ENCODE measurements around the gene TDRD6. TPM values are rescaled to one million over a fixed set of nuclear protein-coding genes. Genes with fewer than 3 reads are reported as not detected.

TDRD6 gene
- total and polyA plus RNA-seq, 2 donors, result 0.13 to 1.9 TPM

DNA sequence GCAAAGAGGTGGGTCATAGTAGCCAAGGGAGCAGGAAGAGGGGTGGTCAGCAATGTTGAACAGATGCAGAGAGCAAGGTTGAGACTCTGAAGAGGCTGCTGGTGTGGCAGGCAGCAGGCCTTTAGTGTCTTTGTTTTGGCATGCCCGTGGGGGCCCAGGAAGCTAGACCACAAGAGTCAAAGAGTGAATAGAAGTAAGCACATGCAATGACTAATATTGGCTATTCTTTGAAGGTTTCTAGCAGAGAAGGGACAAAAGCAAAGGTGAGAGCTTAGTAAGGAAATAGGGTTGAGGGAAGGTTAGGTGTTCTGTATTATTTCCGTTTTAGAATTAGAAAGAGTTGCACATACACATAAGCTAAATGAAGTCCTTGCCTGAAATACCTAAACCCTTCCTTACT is 18.8 kb downstream of the TDRD6 start:
- no peaks in the 10 kb centered on the region for H3K36me3 ChIP-seq (ENCODE audit: insufficient read depth)
- H3K4me3 ChIP-seq (ENCODE audit: low read depth, low read length), result no peak overlapping the region
- no peak for DNase-seq (ENCODE audit: extremely low spot score)
- WGBS, result 85% methylated on average over 2 of the region's 2 CpGs
- H3K4me1 ChIP-seq (ENCODE audit: insufficient read depth), result no peaks in the 10 kb centered on the region
- H3K27ac ChIP-seq (ENCODE audit: low read depth), result no peak overlapping the region

DNA sequence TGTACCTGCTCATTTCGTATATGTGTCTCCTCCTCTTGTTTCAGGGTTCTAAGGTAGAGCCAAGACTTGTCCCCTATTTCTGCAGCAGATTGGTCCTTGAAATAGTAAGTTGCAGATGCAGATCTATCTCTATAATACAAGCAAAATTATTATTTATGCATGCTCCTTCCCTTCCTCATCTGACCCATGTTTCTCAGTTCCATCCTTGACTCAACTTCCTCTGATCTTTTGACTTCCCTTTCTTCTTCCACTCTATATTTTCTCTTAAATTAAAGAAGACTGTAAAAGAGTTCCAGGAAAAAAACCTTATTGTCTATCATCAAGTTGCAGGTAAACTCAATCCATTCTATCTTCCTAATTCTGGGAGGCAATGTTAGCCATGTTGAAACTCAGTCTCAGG is 23.8 kb downstream of the TDRD6 start:
- WGBS, result 89% methylated on average over 1 of the region's 1 CpG
- Histone ChIP-seq H3K4me1 (ENCODE audit: insufficient read depth) (no peaks in the 10 kb centered on the region), H3K27ac (ENCODE audit: low read depth) (no peak overlapping the region), H3K4me3 (ENCODE audit: low read depth, low read length) (no peak overlapping the region), H3K36me3 (ENCODE audit: insufficient read depth) (no peaks in the 10 kb centered on the region)
- DNase-seq (ENCODE audit: extremely low spot score), result no peak

DNA sequence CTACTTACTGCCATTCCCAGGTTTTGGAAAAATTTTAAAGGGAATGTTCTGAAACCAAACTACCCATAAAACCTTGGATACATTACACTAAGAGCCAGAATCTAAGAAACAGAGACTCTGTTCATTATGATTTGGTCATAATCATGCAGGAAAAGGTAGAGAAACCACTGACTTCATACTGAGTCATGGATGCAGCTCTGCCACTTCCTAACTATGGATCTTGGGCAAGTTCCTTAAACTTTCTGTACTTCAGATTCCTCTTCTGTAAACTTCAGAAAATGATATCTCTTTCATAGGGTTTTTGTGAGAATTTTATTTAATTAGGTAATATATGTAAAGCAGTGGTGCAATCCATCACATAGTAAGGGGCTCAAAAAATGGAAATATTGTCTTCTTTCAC is 27.5 kb downstream of the TDRD6 start:
- H3K27ac ChIP-seq (ENCODE audit: low read depth), result no peak overlapping the region
- H3K36me3 ChIP-seq (ENCODE audit: insufficient read depth), result no peaks in the 10 kb centered on the region
- no peak overlapping the region for H3K4me3 ChIP-seq (ENCODE audit: low read depth, low read length)
- H3K4me1 ChIP-seq (ENCODE audit: insufficient read depth), result no peaks in the 10 kb centered on the region
- DNase-seq (ENCODE audit: extremely low spot score), result no peak

DNA sequence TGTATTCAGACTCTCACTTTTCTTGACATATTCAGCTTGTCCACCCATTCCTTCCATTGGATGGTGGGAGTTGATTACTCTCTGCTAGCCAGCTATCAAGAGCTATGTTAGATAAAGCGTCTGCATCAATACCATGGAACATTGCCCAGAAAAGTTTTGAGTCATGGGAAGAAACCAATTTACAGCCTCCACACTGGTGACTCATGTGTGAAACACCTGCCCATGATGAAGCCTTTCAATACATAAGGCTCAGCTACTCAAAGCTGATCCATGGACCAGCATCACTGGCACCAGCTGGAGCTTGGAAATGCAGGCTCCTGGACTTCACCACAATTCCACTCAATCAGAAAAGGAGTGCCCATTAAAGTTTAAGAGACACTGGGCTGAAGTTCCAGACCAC is 31.4 kb downstream of the TDRD6 start:
- Histone ChIP-seq H3K4me3 (ENCODE audit: low read depth, low read length) (no peak overlapping the region), H3K36me3 (ENCODE audit: insufficient read depth) (no peaks in the 10 kb centered on the region), H3K4me1 (ENCODE audit: insufficient read depth) (no peaks in the 10 kb centered on the region), H3K27ac (ENCODE audit: low read depth) (no peak overlapping the region)
- no peak for DNase-seq (ENCODE audit: extremely low spot score)
- WGBS, result 65% methylated on average over 1 of the region's 1 CpG

DNA sequence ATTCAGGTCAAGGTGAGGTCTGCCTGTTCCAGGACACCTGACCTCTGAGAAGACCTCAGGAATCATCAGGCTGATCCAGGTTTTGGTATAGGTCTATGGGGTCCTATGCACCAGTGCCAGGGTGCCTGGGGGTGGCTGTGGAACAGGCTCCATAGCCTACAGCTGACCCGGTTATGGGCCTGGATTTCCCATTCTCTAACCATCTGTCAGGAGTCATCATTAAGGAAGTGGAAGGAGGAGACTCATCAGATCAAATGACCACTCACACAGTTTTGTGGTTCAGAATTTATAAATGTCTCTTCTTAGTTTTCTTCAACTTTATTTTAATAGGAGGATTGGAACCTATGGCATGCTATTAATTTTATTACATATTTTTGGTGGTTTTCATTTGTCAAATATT is 32.7 kb downstream of the TDRD6 start:
- H3K4me1 ChIP-seq (ENCODE audit: insufficient read depth), result no peaks in the 10 kb centered on the region
- H3K27ac ChIP-seq (ENCODE audit: low read depth), result no peak overlapping the region
- no peak for DNase-seq (ENCODE audit: extremely low spot score)
- no peaks in the 10 kb centered on the region for H3K36me3 ChIP-seq (ENCODE audit: insufficient read depth)
- H3K4me3 ChIP-seq (ENCODE audit: low read depth, low read length), result no peak overlapping the region
- WGBS, result 81% methylated on average over 1 of the region's 1 CpG

DNA sequence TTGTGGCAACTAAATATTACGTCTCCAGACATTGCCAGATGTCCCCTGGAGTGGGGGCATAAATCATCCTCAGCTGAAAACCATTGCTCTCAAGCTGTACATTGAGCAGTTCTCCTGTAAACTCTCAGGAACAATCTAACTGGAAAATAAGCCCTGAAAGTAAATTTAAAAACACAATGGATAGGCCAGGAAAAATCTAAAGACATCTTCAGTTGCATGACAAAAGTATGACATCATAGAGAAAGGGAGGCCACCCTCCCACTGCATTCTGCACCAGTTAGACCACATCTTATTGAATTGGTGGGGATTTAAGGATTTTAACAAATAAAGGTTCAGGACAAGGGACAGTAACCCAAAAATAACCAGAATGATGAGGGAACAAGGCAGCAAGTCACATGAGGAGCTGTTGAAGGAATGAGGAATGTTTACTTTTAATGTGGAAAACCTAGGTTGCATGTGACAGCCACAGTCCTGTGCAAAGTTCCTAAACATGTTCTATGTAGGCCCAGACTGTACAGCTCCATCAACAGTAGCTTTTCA is 42.2 kb downstream of the TDRD6 start:
- 83% methylated on average over 1 of the region's 1 CpG for WGBS
- Histone ChIP-seq H3K4me1 (ENCODE audit: insufficient read depth) (no peaks in the 10 kb centered on the region), H3K27ac (ENCODE audit: low read depth) (no peak overlapping the region)

DNA sequence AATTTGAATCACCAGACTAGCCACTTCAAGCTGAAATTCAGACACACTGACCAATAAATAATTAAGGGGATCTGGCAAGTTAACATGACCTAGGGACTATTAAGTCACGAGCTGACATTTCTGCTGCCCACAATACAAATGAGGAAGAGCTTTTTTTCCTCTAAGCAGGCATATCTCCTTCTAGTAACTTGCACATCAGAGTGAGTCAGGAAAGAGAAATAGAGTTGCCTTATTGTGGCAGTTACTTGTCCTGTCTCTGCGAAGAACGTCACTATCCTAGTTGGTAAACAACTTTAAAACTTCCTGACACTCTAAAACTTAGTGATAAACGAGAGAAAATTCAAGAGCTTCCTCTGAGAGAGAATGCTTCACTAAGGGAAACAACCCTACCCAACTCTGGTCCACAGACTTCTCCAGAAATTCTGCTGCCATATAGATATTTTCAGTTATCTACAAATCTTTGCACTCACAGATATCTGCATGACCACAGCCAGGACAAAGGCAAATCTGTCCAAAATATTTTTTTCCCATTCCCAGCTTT is 43.3 kb downstream of the TDRD6 start:
- no peak for DNase-seq (ENCODE audit: extremely low spot score)
- H3K4me1 ChIP-seq (ENCODE audit: insufficient read depth), result no peaks in the 10 kb centered on the region

More for the DNA sequence above, 42.2 kb downstream of the TDRD6 start:
- no peak for DNase-seq (ENCODE audit: extremely low spot score)
- H3K4me3 ChIP-seq (ENCODE audit: low read depth, low read length), result no peak overlapping the region
- H3K36me3 ChIP-seq (ENCODE audit: insufficient read depth), result no peaks in the 10 kb centered on the region

DNA sequence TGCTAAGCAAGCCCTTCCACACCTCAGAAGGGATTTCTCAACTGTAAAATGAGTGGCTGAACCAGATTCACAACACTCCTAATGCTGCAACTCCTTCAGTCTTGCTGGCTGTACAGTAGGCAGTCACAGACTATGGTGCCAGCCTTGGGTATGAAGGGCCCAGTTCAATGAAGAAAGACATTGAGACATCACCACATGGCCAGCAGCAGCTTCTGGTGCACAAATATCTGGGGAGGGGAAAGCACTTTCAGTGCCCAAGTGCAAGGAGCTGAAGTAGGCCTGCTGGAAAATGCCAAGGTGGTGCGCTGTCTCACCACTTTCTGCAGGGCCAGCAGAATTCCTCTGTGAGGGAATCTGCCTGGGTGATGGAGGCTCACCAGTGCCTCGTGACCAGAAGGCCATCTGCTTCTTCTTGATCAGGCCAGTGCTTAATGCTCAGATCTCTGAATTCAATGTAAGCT is 45.7 kb downstream of the TDRD6 start:
- no peak overlapping the region for H3K4me3 ChIP-seq (ENCODE audit: low read depth, low read length)
- WGBS, result 91% methylated on average over 2 of the region's 2 CpGs
- no peak overlapping the region for H3K27ac ChIP-seq (ENCODE audit: low read depth)

More for the DNA sequence above, 43.3 kb downstream of the TDRD6 start:
- WGBS, result 50% methylated on average over 4 of the region's 4 CpGs
- H3K4me3 ChIP-seq (ENCODE audit: low read depth, low read length), result no peak overlapping the region
- no peaks in the 10 kb centered on the region for H3K36me3 ChIP-seq (ENCODE audit: insufficient read depth)
- H3K27ac ChIP-seq (ENCODE audit: low read depth), result no peak overlapping the region

DNA sequence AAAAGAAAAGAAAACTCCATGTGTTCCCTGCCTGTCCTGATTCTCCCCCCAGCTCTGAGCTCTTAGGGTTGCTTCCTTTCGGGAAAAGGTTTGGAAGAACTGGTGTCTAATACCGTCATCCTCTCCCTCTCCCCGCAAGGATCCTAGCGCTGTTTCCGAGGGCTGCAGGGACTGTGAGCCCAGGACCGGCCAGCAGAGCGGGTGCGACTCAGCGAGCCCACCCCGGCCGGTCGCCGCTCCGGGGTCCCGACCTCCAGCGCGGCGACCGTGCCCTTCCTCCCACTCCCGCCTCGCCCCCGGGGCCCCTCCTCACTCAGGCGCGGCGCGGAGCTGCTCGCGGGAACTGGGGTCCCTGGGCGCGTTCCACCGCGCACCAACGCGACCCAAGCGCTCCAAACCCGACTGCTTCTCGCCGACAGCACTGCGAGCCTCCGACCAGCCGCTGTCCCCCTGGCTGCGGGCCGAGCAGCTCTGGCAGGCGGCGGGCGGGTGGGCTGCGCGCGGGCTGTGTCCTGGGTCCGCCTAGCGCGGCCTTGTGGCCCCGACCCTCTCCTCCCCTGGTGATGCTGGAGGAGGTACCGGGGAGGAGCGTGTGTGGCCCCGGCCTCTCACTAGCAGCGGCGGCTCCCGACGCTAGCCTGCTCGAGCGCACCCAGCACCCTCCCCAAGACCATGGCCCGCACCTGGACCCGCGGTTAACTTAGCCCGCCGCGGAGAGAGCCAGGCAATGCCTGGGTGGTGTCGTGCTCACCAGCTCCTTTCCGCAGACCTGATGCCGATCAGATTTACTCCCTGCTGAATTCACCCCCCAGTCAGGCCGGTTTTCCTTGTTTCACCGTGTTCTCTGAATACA is 47.4 kb downstream of the TDRD6 start, which contains the start of gene PLA2G7:
Gene PLA2G7, minus strand, starts transcription at position 509 of the 853 bp plus-strand sequence. CDS start 12,484 bp downstream, outside the sequence.
- no peak for DNase-seq (ENCODE audit: extremely low spot score)
- H3K27ac ChIP-seq (ENCODE audit: low read depth), result no peak within 1 kb of the TSS
- peak within 1 kb of the TSS; percentile 52 for H3K4me3 ChIP-seq (ENCODE audit: low read depth, low read length)
- WGBS, result under 1% methylated on average over 73 of the region's 73 CpGs
- no peaks in the 10 kb centered on the region for H3K36me3 ChIP-seq (ENCODE audit: insufficient read depth)
- no peaks in the 10 kb centered on the region for H3K4me1 ChIP-seq (ENCODE audit: insufficient read depth)

More for the DNA sequence above, 45.7 kb downstream of the TDRD6 start:
- Histone ChIP-seq H3K36me3 (ENCODE audit: insufficient read depth) (no peaks in the 10 kb centered on the region), H3K4me1 (ENCODE audit: insufficient read depth) (no peaks in the 10 kb centered on the region)
- no peak for DNase-seq (ENCODE audit: extremely low spot score)

DNA sequence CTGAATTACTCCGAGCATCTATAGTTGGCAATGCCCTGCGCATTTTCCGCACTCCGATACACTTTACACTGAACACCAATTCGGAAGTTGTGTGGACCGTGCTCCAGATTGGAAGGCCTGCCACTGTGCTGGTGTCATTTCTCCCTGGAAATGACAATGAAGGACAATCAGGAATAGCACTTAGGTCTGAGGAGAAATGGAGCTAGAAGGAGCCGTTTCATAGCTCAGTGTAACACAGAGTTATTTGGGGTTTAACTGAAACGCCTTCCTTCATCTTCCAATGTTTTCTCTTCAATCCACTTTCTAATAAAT is 48.0 kb downstream of the TDRD6 start:
- no peaks in the 10 kb centered on the region for H3K4me1 ChIP-seq (ENCODE audit: insufficient read depth)
- WGBS, result 29% methylated on average over 8 of the region's 8 CpGs
- H3K27ac ChIP-seq (ENCODE audit: low read depth), result no peak overlapping the region
- no peak for DNase-seq (ENCODE audit: extremely low spot score)
- no peak overlapping the region for H3K4me3 ChIP-seq (ENCODE audit: low read depth, low read length)
- H3K36me3 ChIP-seq (ENCODE audit: insufficient read depth), result no peaks in the 10 kb centered on the region

DNA sequence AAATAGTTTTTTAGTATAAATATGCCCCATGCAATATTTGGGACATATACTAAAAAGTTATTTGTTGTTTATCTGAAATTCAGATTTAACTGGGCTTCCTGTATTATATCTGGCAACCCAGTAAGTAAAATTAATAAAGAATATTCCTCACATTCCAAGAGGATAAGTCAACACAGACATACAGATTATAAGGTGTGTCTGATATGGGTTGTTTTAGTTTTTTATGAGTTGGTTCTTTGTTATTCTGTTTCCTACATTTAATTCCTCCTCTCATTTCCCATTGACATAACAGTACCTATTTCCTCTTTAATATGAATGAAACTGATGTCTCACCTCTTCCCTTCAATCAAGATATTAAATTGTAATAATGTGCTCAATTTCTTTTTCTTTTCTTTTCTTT is 49.2 kb downstream of the TDRD6 start:
- no peak overlapping the region for H3K27ac ChIP-seq (ENCODE audit: low read depth)
- H3K4me1 ChIP-seq (ENCODE audit: insufficient read depth), result no peaks in the 10 kb centered on the region
- DNase-seq (ENCODE audit: extremely low spot score), result no peak
- no peaks in the 10 kb centered on the region for H3K36me3 ChIP-seq (ENCODE audit: insufficient read depth)
- no peak overlapping the region for H3K4me3 ChIP-seq (ENCODE audit: low read depth, low read length)

DNA sequence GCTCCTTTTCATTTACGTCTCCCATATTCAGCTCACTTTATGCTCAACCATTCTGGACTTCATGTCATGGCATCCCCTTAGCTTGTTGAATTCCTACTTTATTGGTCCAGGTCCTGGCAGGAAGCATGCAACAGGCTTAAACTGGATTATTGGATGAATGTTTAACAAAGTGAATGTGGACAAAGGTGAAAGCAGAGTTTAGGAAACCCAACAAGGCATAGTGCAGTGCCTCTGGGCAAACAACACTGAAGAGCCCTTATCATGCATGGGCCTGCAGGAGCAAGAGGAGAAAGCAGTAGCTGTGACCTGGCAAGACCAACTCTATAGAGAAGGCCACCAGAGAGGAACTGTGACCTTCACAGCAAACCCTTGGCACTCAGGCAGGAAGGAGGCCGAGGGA is 53.8 kb downstream of the TDRD6 start:
- DNase-seq (ENCODE audit: extremely low spot score), result no peak
- Histone ChIP-seq H3K4me1 (ENCODE audit: insufficient read depth) (no peaks in the 10 kb centered on the region), H3K36me3 (ENCODE audit: insufficient read depth) (no peaks in the 10 kb centered on the region), H3K27ac (ENCODE audit: low read depth) (no peak overlapping the region), H3K4me3 (ENCODE audit: low read depth, low read length) (no peak overlapping the region)
- WGBS, result 91% methylated on average over 2 of the region's 2 CpGs

DNA sequence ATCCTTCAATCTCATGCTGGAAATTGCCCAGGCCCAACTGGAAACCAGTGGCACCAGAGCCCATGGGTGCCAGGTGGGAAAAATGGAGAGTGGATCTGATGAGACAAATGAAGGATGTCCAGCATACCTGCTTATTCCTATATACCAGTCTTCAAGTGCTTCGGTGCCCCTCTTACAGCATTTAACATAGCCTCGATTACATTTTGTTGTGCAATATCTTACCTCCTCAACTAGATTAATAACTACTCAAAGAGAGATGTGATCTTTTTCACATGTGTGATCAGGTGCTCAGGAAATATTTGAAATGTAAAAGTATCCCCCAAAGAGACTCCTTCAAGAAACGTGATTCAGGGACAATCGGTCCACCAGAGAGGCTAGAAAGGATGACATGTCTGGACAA is 54.2 kb downstream of the TDRD6 start:
- H3K36me3 ChIP-seq (ENCODE audit: insufficient read depth), result no peaks in the 10 kb centered on the region
- H3K27ac ChIP-seq (ENCODE audit: low read depth), result no peak overlapping the region
- no peaks in the 10 kb centered on the region for H3K4me1 ChIP-seq (ENCODE audit: insufficient read depth)
- no peak overlapping the region for H3K4me3 ChIP-seq (ENCODE audit: low read depth, low read length)
- DNase-seq (ENCODE audit: extremely low spot score), result no peak
- 95% methylated on average over 4 of the region's 4 CpGs for WGBS

DNA sequence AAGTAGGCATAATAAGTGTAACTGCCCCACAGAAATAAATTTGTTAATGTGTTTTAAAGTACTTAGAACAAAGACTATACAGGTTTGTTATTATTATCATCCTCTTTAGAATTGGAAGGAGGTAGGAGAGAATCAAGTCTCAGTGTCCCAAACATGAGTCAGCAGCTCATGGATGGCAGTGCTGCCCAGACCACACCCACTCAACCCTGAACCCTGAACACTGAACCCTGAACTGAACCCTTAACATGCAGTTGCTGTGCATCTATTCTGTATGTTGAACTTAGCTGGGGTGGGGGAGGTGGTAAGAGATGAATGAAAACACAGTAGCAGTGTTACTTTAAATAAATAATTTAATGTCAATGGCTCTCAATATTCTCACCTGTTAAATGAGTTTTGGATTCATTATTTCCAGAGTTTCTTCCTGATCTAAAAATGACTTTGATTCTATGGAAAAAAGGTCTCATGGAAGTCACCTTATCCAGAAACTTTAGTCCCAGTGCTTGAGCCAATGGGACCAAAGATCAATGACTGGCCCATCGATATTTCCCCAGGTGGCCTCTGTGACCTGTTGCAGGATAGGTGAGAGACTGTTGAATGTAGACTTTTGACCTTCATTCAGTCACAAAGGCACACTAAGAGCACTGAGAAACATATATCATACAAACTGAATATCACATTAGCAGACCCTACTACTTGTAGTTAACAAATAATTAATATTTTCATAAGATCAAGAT is 55.9 kb downstream of the TDRD6 start:
- no peaks in the 10 kb centered on the region for H3K36me3 ChIP-seq (ENCODE audit: insufficient read depth)
- WGBS, result 85% methylated on average over 1 of the region's 1 CpG
- DNase-seq (ENCODE audit: extremely low spot score), result no peak
- H3K4me1 ChIP-seq (ENCODE audit: insufficient read depth), result no peaks in the 10 kb centered on the region
- H3K4me3 ChIP-seq (ENCODE audit: low read depth, low read length), result no peak overlapping the region
- no peak overlapping the region for H3K27ac ChIP-seq (ENCODE audit: low read depth)

All from urinary bladder (tissue), 4 donors.